ENCODE results near the gene TTF2.

The TTF2 gene

GRCh38 chr1:117014209-117014608 lies 45.9 kb upstream of the TTF2 start:
- Histone ChIP-seq H3K27ac (ENCODE audit: low read length) (no peak overlapping the region), H4K20me1 (ENCODE audit: insufficient read depth, low read length) (no peaks in the 10 kb centered on the region), H3K9ac (ENCODE audit: low read depth, low read length) (no peak overlapping the region), H3K4me3 (ENCODE audit: low read depth in 1 of 2, low read length in 2 of 2) (no peak overlapping the region), H3K4me2 (ENCODE audit: insufficient read depth, low read length) (no peak overlapping the region), H3K36me3 (ENCODE audit: insufficient read depth, low read length) (no peaks in the 10 kb centered on the region), H2AFZ (ENCODE audit: low read depth, low read length) (no peak overlapping the region), H3K9me3 (ENCODE audit: insufficient read depth, low read length, severe bottlenecking) (no peaks in the 10 kb centered on the region), H3K4me1 (ENCODE audit: insufficient read depth, low read length) (no peaks in the 10 kb centered on the region), H3K27me3 (ENCODE audit: insufficient read depth, low read length, poor library complexity) (no peaks in the 10 kb centered on the region), H3K79me2 (ENCODE audit: insufficient read depth, low read length) (no peaks in the 10 kb centered on the region)
- DNase-seq (no peak), ATAC-seq (ENCODE audit: insufficient read depth, low read depth) (no peak)
- TF ChIP-seq, protein P1, sequence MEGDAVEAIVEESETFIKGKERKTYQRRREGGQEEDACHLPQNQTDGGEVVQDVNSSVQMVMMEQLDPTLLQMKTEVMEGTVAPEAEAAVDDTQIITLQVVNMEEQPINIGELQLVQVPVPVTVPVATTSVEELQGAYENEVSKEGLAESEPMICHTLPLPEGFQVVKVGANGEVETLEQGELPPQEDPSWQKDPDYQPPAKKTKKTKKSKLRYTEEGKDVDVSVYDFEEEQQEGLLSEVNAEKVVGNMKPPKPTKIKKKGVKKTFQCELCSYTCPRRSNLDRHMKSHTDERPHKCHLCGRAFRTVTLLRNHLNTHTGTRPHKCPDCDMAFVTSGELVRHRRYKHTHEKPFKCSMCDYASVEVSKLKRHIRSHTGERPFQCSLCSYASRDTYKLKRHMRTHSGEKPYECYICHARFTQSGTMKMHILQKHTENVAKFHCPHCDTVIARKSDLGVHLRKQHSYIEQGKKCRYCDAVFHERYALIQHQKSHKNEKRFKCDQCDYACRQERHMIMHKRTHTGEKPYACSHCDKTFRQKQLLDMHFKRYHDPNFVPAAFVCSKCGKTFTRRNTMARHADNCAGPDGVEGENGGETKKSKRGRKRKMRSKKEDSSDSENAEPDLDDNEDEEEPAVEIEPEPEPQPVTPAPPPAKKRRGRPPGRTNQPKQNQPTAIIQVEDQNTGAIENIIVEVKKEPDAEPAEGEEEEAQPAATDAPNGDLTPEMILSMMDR (IDR thresholded peaks at IDR 0.05; ENCODE audit: borderline replicate concordance, extremely low read depth, low read length, poor library complexity, severe bottlenecking): no peak
- no peak for TF ChIP-seq EZH2 (IDR thresholded peaks at IDR 0.05; ENCODE audit: borderline replicate concordance, low read depth, low read length, severe bottlenecking)

- Histone ChIP-seq H3K9ac (ENCODE audit: low read depth, low read length) (no peak overlapping the region), H3K79me2 (ENCODE audit: insufficient read depth, low read length) (no peaks in the 10 kb centered on the region), H3K4me2 (ENCODE audit: insufficient read depth, low read length) (no peak overlapping the region), H2AFZ (ENCODE audit: low read depth, low read length) (no peak overlapping the region), H4K20me1 (ENCODE audit: insufficient read depth, low read length) (no peaks in the 10 kb centered on the region), H3K4me3 (ENCODE audit: low read depth in 1 of 2, low read length in 2 of 2) (no peak overlapping the region), H3K4me1 (ENCODE audit: insufficient read depth, low read length) (no peaks in the 10 kb centered on the region), H3K27ac (ENCODE audit: low read length) (no peak overlapping the region), H3K36me3 (ENCODE audit: insufficient read depth, low read length) (no peaks in the 10 kb centered on the region), H3K9me3 (ENCODE audit: insufficient read depth, low read length, severe bottlenecking) (no peaks in the 10 kb centered on the region), H3K27me3 (ENCODE audit: insufficient read depth, low read length, poor library complexity) (no peaks in the 10 kb centered on the region)
- no peak for TF ChIP-seq EZH2 (IDR thresholded peaks at IDR 0.05; ENCODE audit: borderline replicate concordance, low read depth, low read length, severe bottlenecking)
- TF ChIP-seq, protein P1 (IDR thresholded peaks at IDR 0.05; ENCODE audit: borderline replicate concordance, extremely low read depth, low read length, poor library complexity, severe bottlenecking): no peak
- ATAC-seq (ENCODE audit: insufficient read depth, low read depth) (no peak), DNase-seq (no peak)
Observed at GRCh38 chr1:117015724-117016123, 44.4 kb upstream of the TTF2 start.

- Histone ChIP-seq H3K4me1 (ENCODE audit: insufficient read depth, low read length) (no peaks in the 10 kb centered on the region), H2AFZ (ENCODE audit: low read depth, low read length) (no peak overlapping the region), H3K9ac (ENCODE audit: low read depth, low read length) (no peak overlapping the region), H4K20me1 (ENCODE audit: insufficient read depth, low read length) (no peaks in the 10 kb centered on the region), H3K27ac (ENCODE audit: low read length) (no peak overlapping the region), H3K27me3 (ENCODE audit: insufficient read depth, low read length, poor library complexity) (no peaks in the 10 kb centered on the region), H3K4me3 (ENCODE audit: low read depth in 1 of 2, low read length in 2 of 2) (no peak overlapping the region), H3K4me2 (ENCODE audit: insufficient read depth, low read length) (no peak overlapping the region), H3K79me2 (ENCODE audit: insufficient read depth, low read length) (no peaks in the 10 kb centered on the region), H3K9me3 (ENCODE audit: insufficient read depth, low read length, severe bottlenecking) (no peaks in the 10 kb centered on the region), H3K36me3 (ENCODE audit: insufficient read depth, low read length) (no peaks in the 10 kb centered on the region)
- DNase-seq (no peak), ATAC-seq (ENCODE audit: insufficient read depth, low read depth) (no peak; the same call in 2 of the 3 replicates)
- TF ChIP-seq EZH2 (IDR thresholded peaks at IDR 0.05; ENCODE audit: borderline replicate concordance, low read depth, low read length, severe bottlenecking): no peak
- TF ChIP-seq, protein P1 (IDR thresholded peaks at IDR 0.05; ENCODE audit: borderline replicate concordance, extremely low read depth, low read length, poor library complexity, severe bottlenecking): no peak
Observed at GRCh38 chr1:117017062-117017461, 43.1 kb upstream of the TTF2 start.

GRCh38 chr1:117017648-117018047 lies 42.5 kb upstream of the TTF2 start:
- Histone ChIP-seq H3K27me3 (ENCODE audit: insufficient read depth, low read length, poor library complexity) (no peaks in the 10 kb centered on the region), H4K20me1 (ENCODE audit: insufficient read depth, low read length) (no peaks in the 10 kb centered on the region), H3K4me3 (ENCODE audit: low read depth in 1 of 2, low read length in 2 of 2) (no peak overlapping the region), H3K27ac (ENCODE audit: low read length) (no peak overlapping the region), H3K9me3 (ENCODE audit: insufficient read depth, low read length, severe bottlenecking) (no peaks in the 10 kb centered on the region), H2AFZ (ENCODE audit: low read depth, low read length) (no peak overlapping the region), H3K36me3 (ENCODE audit: insufficient read depth, low read length) (no peaks in the 10 kb centered on the region), H3K79me2 (ENCODE audit: insufficient read depth, low read length) (no peaks in the 10 kb centered on the region), H3K4me1 (ENCODE audit: insufficient read depth, low read length) (no peaks in the 10 kb centered on the region), H3K4me2 (ENCODE audit: insufficient read depth, low read length) (no peak overlapping the region), H3K9ac (ENCODE audit: low read depth, low read length) (no peak overlapping the region)
- DNase-seq (no peak), ATAC-seq (ENCODE audit: insufficient read depth, low read depth) (peak; percentile 45; the same call in 1 of the 3 replicates)
- TF ChIP-seq, protein P1 (IDR thresholded peaks at IDR 0.05; ENCODE audit: borderline replicate concordance, extremely low read depth, low read length, poor library complexity, severe bottlenecking): no peak
- no peak for TF ChIP-seq EZH2 (IDR thresholded peaks at IDR 0.05; ENCODE audit: borderline replicate concordance, low read depth, low read length, severe bottlenecking)

All from DND-41 (cell line).